ENCODE measurements around the gene GPR15. TPM values are rescaled to one million over a fixed set of nuclear protein-coding genes. Genes with fewer than 3 reads are reported as not detected.

GPR15 gene
- total RNA-seq, 1 donor from 2014 or later: not detected

DNA sequence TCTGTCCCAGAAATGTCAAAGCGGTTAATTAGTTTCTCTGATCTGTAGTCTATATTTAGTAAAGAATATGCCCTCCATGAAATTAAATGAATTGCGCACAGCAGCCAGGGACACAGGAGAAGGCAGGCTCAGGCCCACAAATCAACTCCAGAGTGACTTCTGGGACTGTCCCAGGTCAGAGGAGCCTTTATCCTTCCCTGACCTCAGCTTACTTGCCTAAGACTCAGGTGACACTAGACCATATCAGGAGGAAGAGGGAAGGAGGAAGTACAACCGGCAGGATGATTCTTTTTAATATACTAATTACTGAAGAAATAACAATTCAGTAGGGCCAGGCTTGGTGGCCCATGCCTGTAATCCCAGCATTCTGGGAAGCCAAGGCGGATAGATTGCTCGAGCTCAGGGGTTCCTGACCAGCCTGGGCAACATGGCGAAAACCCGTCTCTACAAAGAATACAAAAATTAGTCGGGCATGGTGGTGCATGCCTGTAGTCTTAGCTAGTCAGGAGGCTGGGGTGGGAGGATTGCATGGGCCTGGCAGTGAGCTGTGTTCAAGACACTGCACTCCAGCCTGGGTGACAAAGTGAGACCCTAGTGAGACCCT is 1.8 kb upstream of the GPR15 start:
- DNase-seq (ENCODE audit: low read depth in 2 of 2): no peak

DNA sequence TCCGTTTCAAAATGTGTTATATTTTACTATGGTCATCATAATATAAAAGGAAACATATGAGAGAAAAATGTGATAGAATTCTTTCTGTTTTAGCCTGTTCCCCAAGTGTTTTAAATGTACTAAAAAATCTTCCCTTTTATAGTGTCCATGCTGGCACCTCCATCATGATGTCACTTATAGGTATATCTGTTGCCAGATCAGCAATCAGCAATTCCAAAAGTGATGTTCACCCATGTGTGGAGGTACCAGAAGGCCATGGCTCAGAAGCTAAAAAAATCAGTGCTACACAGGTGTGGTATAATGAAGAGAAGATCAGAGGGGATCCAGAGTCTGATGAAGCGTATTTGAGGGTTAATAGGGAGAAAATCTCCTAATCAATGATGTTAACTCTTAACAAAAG is 1.1 kb upstream of the GPR15 start:
- DNase-seq (ENCODE audit: low read depth in 2 of 2): no peak

DNA sequence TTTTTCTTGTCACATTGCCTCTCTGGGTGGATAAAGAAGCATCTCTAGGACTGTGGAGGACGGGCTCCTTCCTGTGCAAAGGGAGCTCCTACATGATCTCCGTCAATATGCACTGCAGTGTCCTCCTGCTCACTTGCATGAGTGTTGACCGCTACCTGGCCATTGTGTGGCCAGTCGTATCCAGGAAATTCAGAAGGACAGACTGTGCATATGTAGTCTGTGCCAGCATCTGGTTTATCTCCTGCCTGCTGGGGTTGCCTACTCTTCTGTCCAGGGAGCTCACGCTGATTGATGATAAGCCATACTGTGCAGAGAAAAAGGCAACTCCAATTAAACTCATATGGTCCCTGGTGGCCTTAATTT is 478 bp downstream of the GPR15 start:
- no peak for DNase-seq (ENCODE audit: low read depth in 2 of 2)

DNA sequence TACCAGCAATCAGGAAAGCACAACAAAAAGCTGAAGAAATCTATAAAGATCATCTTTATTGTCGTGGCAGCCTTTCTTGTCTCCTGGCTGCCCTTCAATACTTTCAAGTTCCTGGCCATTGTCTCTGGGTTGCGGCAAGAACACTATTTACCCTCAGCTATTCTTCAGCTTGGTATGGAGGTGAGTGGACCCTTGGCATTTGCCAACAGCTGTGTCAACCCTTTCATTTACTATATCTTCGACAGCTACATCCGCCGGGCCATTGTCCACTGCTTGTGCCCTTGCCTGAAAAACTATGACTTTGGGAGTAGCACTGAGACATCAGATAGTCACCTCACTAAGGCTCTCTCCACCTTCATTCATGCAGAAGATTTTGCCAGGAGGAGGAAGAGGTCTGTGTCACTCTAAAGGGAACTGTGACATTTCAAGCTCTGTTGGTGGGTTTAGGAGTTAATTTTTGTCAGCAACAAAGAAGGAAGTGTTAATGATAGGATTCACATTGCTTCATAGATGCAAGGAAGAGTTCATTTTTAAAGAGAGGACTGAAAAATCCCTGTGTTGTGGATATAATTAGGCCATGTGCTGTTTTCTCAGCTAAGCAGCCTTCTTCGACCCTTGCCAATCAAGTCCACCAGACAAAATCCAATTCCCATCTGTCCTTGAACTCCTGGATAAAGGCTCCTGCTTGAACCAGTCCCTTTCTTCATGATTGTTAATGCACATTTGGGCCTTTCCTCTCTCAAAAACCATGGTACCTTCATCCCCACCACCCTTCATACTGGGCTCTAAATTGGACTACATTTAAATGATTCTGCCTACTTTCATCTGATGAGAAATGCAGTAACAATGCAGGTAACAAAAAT is 1.2 kb downstream of the GPR15 start:
- no peak for DNase-seq (ENCODE audit: low read depth in 2 of 2)

DNA sequence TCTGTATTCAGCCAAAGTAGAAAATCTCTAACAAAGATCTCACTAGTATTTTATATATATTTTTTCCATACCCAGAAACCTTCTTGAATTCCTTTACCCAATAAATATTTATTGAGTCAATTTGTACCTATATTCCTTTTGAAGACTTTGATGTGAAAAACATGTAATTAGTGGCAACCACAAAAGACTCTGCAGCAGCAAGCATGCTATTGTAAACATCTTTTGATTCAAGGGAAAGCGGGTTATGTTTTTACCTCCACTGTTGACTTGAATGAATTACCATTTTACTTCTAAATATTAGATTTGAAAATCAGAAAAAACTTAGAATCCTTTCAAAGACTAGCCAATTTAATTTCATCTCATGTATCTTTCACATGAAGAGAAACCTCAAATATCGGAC is 2.4 kb downstream of the GPR15 start:
- no peak for DNase-seq (ENCODE audit: low read depth in 2 of 2)

DNA sequence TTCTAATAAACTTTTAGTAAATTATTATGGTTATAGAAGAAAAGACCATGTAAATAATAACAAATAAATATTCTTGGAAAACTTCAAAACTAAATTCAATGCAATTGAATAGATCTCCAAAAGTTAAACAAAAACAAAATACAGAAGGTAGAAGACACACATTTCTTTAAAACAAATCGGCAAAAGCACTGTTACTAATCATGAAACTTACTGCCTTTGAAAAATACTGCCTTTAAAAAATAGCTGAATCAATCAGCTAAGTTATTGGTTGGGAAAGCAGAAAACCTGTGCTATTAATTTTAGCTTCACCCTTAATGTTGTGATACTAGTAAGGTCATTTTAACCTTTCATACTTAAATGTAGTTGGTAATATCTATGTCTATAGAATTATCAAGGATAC is 3.0 kb downstream of the GPR15 start:
- no peak for DNase-seq (ENCODE audit: low read depth in 2 of 2)

DNA sequence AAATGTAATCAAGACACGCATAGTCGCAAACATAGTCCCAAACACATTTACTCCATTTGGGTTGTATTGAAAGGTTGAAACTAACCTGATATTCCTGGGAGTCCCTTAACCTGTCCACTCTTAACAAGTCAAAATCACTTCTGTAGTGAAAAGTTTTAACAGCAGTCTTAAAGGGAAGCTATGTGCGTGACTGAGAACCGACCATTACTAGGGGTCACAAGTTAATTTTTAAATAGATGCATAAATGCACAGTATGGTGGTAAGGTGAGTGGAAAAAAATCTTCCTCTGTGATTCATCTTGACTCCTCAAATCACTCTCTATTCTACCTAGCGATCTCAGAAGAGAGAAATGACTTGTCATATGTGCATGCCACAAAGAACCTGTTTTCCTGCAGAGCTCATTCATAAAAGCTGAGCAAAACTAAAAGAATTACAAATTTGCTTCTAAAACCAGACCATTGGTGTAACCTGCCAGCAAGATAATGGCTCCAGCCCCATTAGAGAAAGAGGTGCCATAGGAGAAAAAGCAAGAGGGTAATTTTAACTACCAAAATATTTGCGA is 4.8 kb downstream of the GPR15 start:
- DNase-seq (ENCODE audit: low read depth in 2 of 2): no peak

DNA sequence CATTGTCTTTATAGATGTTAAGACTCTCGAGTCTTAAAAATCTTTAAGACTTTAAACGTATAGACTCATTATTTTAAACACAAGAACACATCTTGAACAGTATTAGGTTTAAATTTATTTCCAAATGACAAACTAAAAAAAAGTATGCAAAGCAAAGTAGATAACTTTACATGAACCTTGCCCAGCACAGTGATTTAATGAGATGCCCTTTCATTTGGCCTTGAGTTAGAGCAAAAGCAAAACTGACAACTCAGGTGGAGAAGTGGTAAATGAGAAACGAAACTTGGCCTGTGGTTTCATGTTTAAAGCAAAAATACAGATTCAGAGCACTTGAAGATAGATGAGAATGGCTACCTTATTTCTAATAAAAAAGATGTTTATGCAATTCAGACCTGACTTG is 8.6 kb downstream of the GPR15 start:
- no peak for DNase-seq (ENCODE audit: low read depth in 2 of 2)

DNA sequence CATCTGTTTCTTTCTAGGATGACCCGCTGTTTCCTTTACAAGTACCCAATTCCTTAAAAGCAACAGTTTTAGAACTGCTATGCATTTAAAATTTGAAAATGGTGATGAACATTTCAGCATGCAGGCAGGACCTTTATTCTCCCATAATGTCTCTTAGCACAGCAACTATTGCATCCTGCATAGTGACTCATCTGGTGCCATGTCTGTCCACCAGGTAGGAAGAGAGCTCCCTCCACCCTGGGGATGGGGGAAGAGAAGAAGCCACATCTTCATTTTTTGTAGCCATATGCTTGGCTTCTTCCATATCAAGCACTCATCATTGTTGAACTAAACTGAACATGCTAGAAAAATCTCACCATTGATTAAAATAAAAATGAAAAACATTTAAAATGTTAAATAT is 9.9 kb downstream of the GPR15 start:
- no peak for DNase-seq (ENCODE audit: low read depth in 2 of 2)

DNA sequence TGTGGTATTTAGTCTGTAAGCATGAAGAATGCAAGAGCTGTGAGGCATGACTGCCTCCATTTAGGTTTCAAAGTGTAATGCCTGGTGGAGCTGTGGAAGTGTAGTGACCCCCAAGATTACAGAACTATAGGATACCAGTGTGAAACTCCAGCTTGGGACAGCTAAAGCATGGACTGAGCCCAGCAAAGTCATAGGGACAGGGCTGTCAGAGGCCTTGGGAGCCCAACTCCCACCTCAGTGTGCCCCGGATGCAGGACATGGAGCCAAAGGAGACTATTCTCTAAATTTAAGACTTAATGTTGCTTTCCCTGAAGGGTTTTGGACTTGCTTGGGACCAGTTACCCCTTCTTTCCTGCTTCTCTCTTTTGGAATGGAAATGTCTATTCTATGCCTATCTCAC is 10.8 kb downstream of the GPR15 start:
- no peak for DNase-seq (ENCODE audit: low read depth in 2 of 2)

DNA sequence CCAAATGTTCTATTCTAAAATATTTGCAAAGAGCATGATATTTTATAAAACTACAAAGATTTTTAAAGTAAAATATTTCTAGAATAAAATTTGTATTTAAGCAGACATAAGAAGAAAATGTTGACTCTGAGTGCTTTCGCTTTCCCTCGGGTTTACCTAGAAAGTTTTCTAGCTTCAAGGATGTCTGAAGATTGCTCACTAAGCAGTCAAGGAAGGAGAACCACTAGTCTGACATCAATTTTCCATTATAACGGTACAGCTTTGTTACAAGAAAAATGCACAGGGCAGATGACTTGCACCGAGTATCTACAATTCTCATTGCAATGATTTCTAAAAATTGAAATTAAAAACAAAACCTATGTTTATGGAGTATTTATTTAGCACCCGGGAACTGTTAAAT is 14.2 kb downstream of the GPR15 start:
- no peak for DNase-seq (ENCODE audit: low read depth in 2 of 2)

DNA sequence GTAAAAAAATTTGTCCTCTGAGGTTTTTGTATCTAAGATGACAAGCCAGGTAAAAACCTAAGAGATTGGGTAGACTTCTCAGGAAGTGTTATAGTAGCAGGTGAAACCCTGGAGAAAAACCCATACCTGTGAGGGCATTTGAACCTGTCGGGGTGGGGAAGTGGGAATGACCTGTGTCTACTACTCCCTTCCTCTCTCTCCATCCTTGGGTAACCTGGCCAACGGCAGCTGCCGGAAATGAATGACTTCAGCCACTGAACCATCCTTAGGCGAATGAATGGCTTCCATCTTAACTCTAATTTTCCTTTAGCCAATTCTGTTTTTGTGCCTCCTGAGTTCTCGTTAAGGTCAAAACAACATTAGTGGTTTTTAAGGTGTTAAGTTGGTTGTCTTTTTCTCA is 16.8 kb downstream of the GPR15 start:
- DNase-seq (ENCODE audit: low read depth in 2 of 2): no peak

DNA sequence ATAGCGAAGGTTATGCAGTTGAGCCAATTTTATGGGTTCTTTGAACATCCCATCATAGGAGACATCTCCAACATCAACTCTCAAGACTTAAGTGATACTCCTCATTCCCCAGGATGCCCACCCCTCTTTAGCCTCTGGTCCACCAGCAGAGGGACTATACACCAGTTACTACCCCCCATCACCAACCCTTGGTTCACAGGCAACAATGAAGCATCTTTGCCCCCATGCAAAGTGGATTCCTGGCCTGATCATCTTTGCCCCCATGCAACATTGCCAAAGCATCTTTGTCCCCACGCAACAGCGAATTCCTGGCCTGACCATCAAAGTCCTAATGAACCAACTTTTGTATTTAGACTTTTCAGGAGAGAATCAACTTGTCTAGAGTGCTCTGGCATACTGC is 19.1 kb downstream of the GPR15 start:
- DNase-seq (ENCODE audit: low read depth in 2 of 2): no peak

DNA sequence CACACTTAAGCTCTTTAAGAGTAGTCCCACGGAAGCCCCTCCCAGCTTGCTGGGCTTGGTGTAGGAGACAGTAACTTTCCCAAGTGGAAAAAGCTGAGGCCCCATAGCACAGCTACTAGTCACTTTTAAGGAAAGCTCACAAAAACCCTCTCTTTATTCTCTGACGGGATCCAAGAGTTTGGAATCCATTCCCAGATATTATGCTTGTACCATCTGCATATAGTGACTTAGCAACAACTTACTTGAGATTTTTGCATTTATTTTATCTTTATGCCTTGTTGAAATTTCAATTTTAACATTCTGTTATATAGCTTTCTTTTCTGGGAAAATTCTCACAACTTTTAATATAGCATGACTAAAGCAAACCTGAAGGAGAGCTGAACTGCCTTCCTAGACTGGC is 19.5 kb downstream of the GPR15 start:
- no peak for DNase-seq (ENCODE audit: low read depth in 2 of 2)

DNA sequence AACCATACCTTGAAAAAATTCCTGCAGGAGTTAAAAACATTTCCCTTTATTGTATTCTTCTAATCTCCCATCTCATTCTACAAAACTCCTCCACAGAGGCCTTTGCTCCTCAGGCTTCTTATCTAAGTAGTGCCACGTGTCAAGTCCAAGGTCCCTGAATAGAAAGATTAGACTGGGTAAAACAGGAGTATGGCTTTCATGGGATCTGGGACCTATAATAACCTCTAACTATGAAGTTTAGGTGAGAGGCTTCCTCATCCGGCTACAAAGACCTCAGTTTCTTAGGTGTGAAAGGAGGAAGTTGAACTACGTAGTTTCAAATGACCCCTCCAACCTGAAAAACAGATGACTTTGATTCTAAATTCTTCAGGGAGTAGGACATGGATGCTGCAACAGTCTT is 20.0 kb downstream of the GPR15 start:
- DNase-seq (ENCODE audit: low read depth in 2 of 2): no peak

DNA sequence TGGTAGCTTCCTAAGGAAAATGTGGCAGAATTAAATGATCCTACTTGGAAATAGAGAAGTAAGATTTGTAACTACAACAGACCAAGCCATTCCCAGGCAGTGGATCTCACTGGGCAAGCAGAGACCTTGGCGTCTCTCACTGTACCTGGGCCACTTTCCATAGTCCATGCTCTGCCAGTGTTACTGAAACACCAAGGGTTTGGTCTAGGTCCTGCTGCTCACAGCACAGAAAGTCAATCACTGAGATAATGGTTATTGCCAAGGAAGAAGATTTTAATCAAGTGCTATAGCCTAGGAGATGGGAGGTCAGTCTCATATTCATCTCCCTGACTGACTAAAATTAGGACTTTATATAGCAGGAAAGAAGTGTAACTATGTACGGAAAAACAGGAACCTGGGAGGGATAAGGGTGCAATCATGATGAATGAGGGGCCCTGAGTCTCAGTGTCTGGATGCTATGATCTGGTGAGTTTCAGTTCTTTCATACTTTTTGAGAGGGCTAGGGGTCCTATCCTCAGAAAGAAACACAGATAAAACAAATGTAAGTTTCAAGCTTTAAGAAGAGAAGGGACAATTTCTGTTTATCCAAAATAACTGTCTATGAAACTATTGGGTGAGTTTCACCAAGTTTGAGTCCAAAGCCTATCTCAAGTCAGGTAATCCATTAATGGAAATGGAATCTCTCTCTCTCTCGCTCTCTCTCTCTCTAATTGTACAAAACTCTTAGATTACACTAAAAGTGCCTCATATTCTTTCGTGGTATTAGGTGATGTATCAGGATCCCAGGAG is 20.6 kb downstream of the GPR15 start:
- DNase-seq (ENCODE audit: low read depth in 2 of 2): no peak

DNA sequence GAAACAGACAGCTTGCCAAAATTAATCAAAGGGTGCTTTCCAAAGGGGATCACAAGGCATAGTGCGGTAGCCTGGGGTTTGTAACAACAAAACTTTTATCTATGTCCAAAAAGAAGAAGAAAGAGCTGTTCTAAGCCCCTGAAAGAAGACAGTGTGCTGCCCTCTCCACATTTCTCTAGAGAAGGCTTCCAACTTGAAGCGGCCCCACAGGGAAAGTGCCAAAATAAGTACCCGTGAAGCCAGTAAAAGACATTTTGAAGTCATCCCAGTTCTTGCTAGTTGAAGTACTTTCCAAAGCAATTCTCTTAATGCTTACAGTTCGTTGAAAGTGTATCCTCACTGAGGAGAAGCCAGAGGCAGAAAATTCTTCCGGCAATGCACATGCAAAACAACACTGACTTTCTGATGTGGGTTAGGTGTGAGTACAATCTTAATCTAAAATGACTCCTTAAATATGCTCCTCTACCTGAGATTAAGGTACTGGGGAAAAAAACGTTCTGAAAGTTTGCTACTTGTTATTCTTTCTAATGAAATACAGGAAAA is 21.3 kb downstream of the GPR15 start:
- DNase-seq (ENCODE audit: low read depth in 2 of 2): no peak

DNA sequence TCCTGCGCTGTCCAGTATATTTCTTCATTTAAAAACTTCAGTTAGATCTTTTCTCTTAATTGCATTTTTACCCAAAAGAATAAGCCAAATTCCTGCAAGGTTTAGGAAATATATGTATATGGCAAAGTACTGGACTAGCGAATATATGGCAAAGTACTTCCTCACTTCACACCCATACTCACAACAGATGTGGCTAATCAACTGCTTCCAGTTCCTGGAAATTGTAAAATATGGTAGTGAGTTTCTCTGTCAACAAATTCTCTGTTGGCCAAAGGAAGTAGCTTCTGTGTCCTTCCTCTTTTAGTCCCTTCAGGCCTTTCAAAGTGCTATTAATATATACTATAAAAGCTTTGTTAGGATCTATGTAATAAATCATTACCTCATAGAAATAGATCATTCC is 22.0 kb downstream of the GPR15 start:
- DNase-seq (ENCODE audit: low read depth in 2 of 2): no peak

DNA sequence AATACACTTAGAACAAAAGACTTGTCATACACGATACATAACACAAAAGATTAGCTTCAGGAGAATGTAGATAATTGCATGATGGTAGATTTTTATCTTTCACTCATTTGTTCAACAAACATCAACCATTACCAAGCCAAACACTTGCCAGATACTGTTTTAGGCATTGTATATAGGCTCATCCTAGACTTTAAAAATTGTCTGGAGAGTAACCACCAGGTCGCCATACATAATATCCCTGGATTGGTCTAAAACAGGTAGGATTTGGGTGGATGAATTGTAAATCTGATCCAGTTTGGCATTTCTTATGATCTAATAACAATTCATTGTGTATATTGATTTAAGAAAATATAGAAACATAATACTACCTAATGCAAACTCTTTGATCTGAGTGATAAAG is 22.8 kb downstream of the GPR15 start:
- no peak for DNase-seq (ENCODE audit: low read depth in 2 of 2)

DNA sequence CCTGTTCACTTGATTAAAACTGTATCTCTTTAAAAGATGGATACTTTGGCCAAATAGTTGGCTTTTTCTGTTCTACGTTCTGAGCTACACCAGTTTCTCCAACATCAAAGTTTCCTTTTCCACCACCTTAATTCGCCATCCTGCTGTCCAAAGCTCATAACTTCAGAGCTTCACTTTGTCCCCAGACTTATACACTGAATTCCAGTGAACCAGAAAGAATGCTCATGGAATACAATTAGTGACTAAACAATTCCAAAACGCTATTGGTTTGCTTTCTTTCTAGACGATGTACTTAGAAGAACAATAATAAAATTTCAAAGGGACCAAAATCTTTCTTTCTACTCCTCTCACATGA is 23.2 kb downstream of the GPR15 start:
- DNase-seq (ENCODE audit: low read depth in 2 of 2): no peak

DNA sequence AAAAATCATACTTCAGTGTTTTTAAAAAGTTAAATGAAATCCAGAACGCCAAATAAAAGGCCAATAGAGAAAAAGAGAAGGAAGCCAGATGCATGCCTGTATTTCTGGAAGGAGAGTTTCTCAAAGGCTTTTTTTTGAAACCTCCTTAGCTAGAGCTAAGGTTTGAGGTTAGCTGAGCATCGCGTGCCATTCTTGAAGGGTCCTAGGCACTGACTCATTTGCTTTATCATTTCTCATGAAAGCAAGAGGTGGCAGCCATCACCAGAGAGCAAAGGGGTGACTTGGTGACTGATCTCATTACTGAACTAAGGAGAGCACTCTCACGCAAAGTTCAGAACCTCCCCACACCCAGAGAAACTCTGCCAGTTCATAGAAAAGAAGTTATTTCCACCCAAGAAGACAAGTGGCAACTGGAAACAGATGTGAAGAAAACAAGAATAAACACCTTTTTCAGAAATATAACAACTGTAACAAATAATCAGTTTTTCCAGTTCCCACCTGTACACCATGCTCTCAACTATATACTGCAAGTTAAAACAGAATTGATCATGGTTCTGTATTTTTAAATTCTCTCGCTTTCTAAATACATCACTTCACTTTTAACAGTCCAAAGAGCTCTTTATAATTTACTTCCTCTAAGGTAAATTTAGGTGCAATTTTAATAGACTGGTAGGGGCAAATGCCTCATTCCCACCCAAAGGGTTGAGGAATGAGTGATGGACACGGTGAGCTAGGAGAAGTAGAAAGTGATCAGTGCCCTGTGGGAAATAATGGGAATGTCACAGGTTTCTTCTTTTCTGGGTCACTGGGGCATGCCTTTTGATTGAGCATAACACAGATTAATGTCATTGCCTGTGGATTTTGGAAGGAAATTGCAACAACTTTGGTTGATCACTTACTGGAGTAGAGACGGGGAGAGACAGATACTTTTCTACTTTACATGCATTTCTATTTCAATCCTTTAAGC is 24.7 kb downstream of the GPR15 start:
- DNase-seq (ENCODE audit: low read depth in 2 of 2): no peak
